Cortex of kidney (tissue), 1 donor: ENCODE measurements around the gene CD47.

ENCODE experiments used
- DNase-seq: peaks from one replicate; lab custom pipeline; 2025; lab: John Stamatoyannopoulos, UW

Gene CD47

GRCh38 chr3:108051005-108051404 is 39.8 kb downstream of the CD47 start:
- DNase-seq: no peak

- DNase-seq: no peak
These were observed 42.8 kb downstream of the CD47 start for GRCh38 chr3:108047987-108048386.

DNA sequence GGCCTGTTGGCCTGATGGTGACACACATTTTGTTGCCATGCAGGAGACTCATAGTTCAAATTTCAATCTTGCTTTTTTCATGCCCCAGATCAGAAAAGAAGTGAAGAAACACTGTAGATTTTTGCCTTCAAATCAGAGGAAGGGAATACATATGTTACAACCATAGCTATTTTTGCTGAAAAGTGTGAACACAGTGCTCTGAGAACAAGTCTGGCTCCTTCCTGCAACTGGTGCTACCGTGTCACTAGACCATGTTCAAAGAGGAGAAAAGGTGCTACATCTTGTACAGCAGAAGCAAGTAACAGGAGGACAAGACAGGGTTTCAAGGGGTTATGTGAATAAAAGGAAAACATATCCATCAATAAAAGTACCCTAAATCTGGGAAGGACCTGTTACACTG is 44.6 kb downstream of the CD47 start:
- no peak for DNase-seq

DNA sequence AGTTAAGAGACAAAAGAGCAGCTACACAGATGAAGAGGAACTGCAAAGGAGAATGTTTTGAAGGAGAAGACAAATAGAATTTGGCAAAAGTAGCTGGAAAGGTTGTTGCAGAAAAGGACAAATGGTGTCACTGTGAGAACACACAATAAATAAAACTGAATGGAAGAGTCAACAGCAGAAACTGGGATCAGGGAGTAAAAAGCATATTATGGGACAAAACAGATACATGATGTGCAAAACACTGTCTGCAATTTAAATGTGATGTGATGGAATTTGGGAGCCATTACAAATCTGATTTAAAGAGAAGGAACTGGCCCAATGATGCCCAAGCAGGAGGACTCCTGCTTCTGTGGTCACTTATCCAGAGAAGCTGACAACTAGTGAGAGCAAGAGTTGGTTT is 46.1 kb downstream of the CD47 start:
- no peak for DNase-seq

DNA sequence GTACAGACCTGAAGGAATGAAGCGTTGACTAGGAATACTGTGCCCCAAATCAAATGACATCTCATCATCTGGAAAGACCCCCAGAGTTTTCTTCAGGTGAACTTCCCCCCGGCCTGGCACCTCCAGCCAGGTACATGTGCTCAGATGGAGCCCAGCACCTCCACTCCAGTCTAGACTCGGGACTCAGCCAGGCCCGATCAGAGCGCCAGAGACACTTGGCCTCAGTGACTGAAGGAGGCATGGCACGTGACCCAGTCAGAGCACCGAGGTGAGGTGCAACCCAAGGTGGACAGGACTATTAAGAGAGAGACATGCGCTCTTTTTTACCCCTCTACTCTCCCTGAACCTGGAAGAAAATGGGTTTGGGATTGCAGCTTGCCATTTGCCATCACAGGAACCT is 48.5 kb downstream of the CD47 start:
- no peak for DNase-seq

- no peak for DNase-seq
These were observed 49.6 kb downstream of the CD47 start for GRCh38 chr3:108041253-108041652.

GRCh38 chr3:108037770-108038169 is 53.1 kb downstream of the CD47 start:
- no peak for DNase-seq

- DNase-seq: no peak
These were observed 53.7 kb downstream of the CD47 start for GRCh38 chr3:108036984-108037741.

- DNase-seq: no peak
These were observed 54.4 kb downstream of the CD47 start for GRCh38 chr3:108036401-108036800.

DNA sequence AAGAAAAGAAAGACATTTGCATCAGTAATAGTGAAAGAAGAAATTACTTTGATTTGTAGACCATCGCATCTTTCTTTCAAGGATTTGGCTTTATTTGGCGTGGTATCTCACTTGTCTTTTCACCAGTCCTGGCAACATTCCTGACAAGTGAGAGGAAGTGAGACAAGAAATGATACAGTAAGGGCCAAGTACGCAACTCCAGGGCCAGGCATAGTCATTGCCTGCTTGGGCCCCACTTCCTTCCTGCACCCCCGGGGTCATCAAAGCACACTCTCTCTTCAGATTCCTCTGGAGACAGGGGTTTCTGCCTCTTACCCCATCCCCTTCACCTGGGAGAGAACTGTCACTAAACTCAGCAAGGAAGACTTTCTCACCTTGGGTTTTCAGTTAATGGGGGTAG is 55.1 kb downstream of the CD47 start:
- DNase-seq: no peak

GRCh38 chr3:108031895-108032294 is 58.9 kb downstream of the CD47 start:
- DNase-seq: no peak

DNA sequence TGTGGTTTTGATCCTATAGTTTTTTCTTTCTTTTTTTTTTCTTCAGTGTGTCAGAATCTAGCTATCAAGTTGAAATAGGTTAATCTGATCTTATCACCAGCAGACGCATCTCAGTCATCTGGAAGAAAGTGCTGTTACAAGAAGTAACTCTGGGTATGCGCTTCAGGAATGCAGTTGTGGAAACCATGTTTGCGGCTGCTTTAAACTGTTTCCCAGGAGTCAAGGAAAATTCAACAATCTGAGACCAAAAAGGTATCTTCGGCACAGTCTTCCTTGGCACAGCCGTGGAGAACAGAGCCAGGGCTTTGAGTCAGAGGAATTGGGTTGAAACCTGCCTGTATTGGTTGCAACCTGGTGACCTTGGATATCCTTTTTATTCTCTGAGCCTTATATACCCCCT is 59.9 kb downstream of the CD47 start:
- DNase-seq: no peak

- no peak for DNase-seq
These were observed 61.4 kb downstream of the CD47 start for GRCh38 chr3:108029466-108029865.

DNA sequence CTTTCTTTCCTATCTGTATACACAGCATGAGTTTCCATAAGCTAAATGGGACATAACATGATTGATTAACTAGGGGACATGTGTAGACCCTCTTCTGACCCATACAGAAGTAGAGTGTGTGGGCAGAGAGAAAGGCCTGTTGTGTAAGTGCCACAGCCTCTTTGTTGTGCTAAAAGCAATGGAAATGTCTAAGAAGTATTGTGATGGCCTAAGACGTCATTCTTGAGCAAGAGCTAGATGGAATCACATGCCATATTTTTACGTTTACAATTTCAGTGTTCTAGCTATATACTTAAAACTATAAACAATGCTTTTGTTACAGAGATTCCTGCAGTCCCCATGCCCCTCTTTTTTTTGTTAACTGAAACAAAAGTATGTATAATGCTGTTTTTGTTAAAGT is 61.9 kb downstream of the CD47 start:
- DNase-seq: no peak

GRCh38 chr3:108025177-108025576 is 65.7 kb downstream of the CD47 start:
- DNase-seq: no peak

DNA sequence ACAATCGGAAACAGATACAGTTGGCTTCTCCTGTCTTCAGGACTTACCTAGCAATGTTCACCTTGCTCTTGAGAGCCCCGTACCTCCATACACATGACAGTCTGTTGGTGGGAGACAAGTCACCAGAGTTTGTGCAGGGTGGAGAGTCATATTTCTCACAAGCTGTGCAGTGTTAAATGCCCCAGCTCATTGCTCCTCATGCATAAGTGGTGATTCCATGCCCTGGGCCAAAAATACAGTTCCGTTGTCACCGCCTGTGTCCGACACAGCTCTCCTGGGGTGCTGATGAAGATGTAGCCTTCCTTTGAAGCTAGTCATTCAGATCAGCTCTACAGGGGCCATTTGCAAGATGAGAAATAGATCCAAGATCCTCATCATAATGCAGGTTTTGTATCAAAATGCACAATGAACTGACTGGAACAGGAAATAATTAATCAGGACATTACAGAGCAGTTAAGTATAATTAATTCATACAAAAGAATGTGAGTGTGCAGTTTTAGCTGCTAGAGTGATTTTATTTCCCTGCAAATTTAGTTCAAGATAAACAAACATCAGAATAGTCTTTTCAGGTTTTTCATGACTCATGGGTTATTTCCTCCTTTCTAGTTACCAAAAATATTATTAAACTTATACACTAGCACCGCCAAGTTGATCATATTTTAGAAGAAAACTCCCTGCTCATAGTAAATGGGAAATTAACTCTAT is 66.5 kb downstream of the CD47 start:
- DNase-seq: no peak

DNA sequence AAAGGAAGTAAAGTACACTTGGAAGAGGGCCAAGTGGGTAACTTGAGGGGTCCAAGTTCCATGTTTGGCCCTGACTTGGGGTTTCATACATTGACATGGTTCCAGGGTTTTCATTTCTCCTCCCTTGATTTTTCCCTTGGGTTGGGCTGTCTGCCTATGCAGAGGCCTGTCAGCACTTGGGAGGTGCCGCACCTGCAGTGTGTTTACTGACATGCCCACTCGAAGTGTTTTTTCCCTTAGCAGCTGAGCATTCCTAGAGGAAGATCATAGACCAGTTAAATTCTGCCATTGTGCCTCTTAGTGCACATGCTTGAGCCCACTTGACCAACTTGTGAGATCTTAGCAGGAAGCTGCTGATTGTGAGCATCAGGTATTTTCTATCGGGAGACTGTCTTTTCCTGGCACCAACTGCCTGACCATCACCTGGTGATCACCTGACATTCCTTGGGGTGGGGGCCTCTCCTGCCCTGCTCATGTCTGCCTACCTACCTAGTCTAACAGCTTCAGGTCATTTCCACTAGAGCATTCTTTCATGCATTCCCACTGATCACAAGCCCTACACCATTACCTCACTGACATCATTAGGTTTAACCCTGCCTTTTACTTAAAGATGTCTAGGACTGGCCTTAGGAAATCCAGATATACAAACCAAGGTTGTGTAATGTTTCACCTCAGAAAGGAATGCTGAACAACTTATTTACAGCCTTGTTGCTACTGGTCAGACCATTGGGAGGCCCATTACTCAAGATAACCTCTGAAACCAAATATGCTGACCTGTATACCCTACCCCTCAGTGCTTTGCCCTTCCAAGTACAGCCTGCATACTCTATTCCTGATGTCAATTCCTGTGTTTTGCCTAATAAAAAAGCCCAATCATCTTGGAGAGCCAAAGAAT is 68.3 kb downstream of the CD47 start:
- no peak for DNase-seq

- DNase-seq: no peak
These were observed 69.3 kb downstream of the CD47 start for GRCh38 chr3:108021533-108021932.

DNA sequence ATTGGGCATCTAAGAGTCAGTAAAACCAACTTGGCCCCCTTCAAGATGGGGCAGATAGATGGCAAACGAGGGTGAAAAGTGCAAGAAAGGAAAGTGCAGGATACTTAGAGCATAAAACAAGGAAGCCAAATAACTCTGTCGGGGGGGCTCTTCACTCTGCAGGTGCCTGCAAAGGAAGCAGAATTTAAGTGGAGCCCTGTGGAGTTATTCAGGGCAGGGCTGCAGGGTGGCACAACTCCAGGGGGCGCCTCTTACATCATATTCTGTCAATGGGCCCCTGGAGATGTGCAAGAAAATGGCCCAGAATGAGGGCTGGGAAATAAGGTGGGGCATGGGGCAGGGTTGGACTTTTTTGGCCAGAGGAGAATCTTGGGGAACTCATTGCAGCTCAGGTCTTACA is 69.7 kb downstream of the CD47 start:
- DNase-seq: no peak

DNA sequence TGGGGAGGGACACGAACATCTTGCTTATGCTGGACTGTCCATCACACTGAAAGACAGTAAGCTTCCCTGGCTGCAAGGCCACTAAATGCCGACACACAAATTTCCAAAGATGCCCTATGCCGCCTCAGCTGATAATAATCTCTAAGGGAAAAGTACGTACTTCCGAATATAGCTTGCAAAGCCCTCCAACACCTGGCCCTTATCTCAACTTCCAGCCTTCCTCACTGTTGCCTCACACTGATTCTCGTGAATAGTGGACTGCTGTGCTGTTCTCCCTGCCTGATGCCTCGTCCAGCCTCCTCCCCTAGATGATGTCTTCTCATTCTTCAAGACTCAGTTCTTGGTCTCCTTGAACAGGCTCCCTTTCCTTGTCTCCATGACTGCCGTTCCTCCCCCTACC is 72.3 kb downstream of the CD47 start:
- no peak for DNase-seq

GRCh38 chr3:108017587-108017986 is 73.2 kb downstream of the CD47 start:
- DNase-seq: no peak

DNA sequence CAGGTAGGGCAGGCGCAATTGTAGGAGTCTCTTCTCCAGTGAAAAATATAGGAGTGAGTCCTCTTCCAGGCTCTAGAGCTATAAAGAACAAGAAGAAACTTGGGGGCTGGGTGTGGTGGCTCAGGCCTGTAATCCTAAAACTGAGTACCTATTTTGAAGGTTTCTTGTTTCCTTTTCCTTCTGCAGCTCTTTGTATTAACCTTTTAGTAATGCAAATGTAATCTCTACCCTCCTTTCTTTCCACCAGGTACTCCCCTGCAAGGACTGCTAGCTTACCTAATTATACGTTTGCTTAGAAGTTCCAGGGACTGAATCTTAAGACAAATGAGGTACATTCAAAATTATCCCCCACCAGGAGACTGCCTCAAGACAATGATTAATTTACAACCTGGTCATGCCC is 75.9 kb downstream of the CD47 start:
- DNase-seq: no peak
